HG03103 (cell line): Measurements from ENCODE around the gene NKD2.
"Not testable (repeated sequence)": the region's sequence is repeated elsewhere in the genome, so short reads cannot be mapped to it uniquely, and the experiment has no call there.

Source experiments
- ATAC-seq: cut with Tn5 transposase; IDR thresholded peaks from one replicate; pipeline ENCODE4 v1.9.1; 2021; ENCODE audit warnings: low read depth; ENCODE audit not compliant: unreplicated experiment

NKD2 gene

GRCh38 chr5:999724-1000123, 8.9 kb upstream of the NKD2 start:
- ATAC-seq = no peak

- ATAC-seq = no peak
Measured at GRCh38 chr5:1000329-1000728, 8.3 kb upstream of the NKD2 start.

DNA sequence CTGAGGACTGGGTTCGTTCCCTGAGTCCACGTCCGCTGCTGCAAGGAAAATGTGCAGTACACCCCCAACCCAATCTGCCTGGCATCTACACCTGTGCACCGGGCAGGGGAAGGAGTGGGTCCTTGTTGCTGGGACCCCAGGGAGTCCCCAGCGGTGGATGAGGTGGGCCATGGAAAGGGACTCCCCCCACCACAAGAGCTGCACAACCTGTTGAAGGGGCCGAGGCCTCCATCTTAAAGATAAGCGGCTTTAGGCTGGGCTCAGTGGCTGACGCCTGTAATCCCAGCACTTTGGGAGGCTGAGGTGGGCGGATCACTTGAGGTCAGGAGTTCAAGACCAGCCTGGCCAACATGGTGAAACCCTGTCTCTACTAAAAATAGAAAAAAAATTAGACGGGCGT, 7.8 kb upstream of the NKD2 start:
- not testable (repeated sequence) for ATAC-seq

- no peak for ATAC-seq
Measured at GRCh38 chr5:1001406-1002270, 7.0 kb upstream of the NKD2 start.

- no peak for ATAC-seq
Measured at GRCh38 chr5:1002271-1002546, 6.4 kb upstream of the NKD2 start.

- no peak for ATAC-seq
Measured at GRCh38 chr5:1002836-1003235, 5.8 kb upstream of the NKD2 start.

DNA sequence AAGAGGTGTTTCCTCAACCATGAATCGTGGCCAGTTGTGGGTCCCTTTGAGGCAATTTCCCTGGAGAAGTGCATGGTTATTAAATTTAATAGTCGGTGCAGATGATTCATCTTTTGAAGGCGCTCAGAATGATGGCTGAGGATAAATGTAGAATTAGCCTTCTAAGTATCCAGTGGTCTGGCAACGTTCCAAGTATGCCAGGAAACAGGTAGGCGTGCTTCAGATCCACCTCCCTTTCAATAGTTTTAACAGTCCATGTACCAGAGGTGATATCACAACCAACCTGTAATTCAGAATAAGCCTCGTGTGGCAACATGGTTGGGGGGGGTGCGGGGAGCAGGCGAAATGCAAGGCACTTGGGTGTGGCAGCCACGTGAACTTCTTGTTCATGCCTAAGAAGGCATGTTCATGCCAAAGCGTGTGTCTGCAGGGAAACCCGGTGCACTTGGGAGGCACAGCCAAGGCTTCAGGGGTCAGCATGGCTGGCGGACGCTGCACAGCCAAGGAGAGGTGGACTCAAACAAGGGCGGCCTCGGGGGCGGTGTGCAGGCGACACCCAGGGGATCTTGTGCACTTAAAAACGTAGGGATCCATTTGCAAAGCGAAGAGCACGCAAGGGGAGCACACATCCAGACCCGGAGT, 5.2 kb upstream of the NKD2 start:
- no peak for ATAC-seq

DNA sequence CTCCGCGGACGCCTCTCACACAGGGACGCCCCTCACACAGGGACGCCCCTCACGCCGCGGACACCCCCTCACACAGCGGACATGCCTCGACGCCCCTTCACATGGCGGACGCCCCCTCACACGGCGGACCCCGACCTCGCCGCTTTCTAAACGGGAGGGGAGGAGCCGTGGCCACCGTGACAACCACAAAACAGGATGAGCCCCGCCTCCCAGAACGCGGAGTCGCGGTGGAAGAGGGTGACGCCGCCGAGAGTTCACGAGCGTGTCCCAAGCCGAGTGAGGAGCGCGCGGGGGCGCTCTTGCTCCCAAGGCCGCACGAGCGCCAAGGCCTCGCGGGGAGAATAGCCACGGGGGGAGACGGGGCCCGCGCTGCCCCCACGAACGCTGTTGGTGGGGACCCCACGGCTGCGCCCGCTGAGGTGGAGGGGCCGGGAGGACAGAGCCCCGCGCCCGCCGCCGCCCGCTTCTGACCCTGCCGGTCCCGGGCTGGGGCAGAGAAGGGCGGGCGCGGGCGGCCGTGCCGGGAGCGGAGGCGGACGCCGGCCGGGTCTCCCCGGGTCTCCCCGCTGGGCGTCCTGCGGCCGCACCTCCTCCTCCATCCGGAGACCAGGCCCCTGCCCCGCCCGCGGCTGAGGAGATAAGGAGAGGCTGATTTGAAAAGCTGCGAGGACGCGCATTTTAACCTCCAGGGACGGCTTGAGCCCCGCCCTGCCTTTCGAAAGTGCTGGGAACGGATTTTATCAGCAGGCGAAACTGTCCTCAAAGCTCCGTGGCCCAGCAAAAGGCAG, 3.9 kb upstream of the NKD2 start:
- no peak for ATAC-seq

DNA sequence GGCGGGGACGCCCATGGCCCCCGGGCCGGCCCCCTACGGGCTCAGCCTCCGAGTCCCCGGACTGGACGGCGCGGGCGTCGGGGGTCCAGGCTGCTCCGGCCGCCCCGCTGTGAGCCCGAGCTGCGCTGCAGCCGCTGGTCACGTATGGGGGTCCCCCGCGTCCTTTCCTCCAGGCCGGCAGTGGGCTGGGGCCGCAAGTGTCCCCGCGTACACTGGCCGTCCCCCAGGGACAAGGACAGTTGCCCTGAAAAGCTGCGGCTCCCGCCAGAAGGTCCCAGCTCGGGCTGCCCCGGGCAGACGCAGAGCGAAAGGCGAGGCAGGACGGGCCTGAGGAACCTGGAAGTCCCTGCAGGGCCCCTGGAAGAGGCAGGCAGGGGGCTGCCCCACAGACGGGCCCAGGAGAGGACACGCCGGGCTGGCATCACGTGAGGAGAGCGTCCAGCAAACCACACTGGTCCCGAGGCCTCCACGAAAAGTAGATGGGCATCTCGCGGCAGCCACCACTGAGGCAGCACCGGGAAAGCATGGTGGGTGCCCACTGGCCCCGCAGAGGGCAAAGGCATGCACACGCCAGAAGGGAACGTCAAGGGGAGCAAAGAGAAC, 3.3 kb upstream of the NKD2 start:
- no peak for ATAC-seq

GRCh38 chr5:1005904-1006655, 2.5 kb upstream of the NKD2 start:
- no peak for ATAC-seq

GRCh38 chr5:1006656-1007071, 1.9 kb upstream of the NKD2 start:
- no peak for ATAC-seq

GRCh38 chr5:1007221-1007680, 1.4 kb upstream of the NKD2 start:
- ATAC-seq = no peak

DNA sequence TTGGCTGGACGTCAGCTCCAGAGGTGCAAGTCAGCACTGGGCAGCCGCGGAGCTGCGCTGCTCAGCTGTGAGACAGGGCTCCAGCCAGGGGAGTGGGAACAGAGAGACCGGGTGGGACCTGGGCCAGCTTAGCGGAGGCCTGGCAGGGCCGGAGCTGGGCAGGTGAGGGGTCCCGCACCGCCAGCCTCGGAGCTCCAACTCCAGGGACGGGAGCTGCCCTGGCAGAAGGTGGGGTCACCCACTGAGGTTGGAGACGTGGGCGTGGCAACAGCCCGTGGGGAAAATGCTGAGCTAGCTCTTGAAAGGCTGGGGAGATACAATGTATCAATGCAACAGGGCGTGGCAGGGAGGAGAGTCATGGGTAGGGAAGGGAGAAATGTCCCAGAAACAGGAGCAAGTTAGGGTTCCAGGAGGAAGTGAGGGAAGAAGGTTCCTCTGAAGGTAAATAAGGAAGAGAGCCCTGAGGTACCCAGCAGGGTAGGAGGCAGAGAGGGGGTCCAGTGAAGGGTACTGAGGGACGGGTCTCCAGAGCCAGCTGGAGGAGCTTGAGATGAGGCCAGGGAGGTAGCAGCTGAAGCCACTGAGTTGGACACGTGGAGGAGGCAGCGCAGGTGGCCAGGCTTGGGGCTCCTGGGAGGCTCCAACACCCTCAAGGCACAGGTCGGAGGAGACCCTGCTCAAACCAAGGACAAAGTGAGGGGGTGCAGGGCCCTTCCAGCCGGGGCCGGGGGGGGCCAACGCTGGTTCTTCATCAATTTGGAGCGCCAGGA, 736 bp upstream of the NKD2 start:
- ATAC-seq = no peak

DNA sequence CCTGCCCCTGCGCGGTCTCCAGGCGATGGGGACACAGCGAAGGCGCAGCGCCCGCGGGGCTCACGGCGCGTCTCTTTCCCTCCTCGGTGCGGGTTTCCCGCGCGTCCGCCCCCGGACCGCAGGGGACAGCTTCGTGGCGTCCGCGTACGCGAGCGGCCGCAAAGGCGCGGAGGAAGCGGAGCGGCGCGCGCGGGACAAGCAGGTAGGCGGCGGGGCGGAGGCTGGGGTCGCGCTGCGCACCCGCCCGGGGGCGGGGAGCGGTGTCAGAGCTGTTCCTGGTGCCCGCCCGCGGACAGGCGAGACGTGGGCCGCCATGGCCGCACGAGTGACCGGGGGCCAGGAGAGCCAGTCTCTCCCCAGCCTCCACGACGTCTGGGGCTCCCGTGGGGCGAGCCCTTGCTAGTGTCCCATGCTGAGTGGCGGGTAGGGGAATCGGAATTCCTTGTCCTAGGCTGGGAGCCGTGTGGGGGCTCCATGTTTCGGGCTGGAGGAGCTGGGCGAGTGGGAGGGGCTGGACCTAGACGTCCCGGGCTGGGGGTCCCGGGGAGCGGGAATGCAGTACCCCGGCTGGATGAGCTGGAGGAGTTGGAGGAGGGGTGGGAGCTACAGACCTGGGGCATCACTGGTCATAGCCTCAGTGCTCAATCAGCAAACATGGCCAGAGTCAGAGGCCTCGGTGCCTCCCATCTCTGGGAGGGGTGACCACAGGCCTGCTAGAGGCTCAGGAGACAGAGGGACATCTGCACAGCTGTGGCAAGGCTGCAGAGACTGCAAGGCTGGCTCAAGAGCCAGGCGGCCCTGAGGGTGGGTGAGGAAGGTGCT, 968 bp downstream of the NKD2 start:
- ATAC-seq = no peak

DNA sequence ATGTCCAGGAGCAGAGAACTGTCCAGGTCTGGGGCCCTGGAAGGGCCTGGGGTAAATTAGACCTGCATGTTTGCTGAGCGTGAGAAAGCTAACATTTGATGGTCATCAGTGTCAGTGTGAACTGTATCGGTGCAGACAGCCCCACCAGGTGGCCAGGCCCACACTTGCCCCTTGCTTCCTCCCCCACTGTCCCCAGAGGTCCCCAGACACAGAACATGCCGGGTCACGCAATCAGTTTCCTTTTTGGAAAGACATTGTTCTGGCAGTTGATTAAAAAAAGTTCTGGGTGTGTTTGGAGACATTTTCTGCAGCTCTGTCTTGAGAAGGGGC, 1.5 kb downstream of the NKD2 start:
- no peak for ATAC-seq

DNA sequence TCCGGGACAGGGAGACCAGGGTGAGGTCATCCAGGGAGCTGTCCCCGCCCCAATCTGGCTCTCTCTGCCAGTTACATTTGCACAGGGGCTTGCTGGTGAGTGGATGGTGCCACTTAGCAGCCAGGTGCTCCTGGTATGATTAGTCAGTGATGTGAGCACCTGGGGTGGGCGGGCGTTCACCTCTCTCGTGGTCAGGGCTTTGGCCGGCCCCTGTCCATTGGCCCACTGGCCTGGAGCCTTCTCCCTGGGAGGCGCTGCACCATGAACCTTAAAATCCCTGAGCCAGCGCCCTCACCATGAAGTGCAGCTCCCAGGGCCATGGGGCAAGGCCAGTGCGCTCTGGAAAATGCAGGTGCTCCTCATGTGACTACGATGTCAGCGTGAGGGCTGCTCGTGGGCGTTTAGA, 2.0 kb downstream of the NKD2 start:
- ATAC-seq = no peak

- no peak for ATAC-seq
Measured at GRCh38 chr5:1011226-1011631, 2.6 kb downstream of the NKD2 start.

DNA sequence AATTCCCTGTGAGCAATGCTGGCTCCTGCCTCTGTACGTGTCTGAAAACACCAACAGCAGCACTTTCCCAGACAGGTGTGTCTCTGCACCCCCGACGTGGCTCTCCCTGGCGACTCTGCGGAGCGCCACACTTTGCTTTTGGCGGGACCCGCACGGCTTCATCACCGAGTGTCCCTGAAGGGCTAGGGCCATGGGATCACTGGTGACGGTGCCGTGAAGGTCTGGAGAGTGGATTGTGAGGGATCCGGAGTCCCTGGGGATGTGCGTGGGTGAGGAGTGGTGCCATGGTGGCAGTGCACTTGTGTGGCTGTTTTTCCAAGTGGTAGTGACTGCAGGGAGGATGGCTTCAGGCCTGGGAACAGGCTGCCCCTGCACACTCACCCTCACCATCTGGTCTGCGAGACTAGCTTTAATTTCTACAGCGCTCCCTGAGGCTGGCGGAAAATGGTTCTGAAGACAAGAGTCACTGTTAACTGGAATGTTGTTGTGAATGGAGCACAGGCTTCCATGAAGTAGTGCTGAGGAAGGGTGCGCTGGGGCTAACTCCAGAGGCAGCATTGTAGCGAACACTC, 3.2 kb downstream of the NKD2 start:
- ATAC-seq = no peak
